Upper lobe of left lung (tissue), 4 donors: ENCODE results near the gene LSM3.

ENCODE experiments used
- EP300 ChIP-seq, 4 donors: sonication (generic); formaldehyde crosslinking; IDR thresholded peaks; one replicate each; pipeline ENCODE4 v1.5.1; 2017; ENCODE audit warnings: antibody characterized with exemption in 4 of 4, control low read depth in 2 of 4
- POLR2A ChIP-seq, 4 donors: fragments of 450-650 bp; IDR thresholded peaks; one replicate each; pipeline ENCODE4 v1.5.1; 2016 to 2017; ENCODE audit warnings: antibody characterized with exemption in 4 of 4, mild to moderate bottlenecking in 2 of 4
- POLR2AphosphoS5 ChIP-seq, 2 donors: sonication (generic); formaldehyde crosslinking; IDR thresholded peaks; one replicate each; pipeline ENCODE4 v1.5.1; 2017; ENCODE audit warnings: antibody characterized with exemption in 2 of 2
- TF ChIP-seq, protein P1 (sequence below), 6 experiments: fragments of 450-650 bp in 4 of 6; fragments of 200-600 bp in 2 of 6; sonication (generic) in 2 of 6; IDR thresholded peaks; one replicate each; pipeline ENCODE4 v1.5.1; 2016 to 2019; ENCODE audit warnings: antibody characterized with exemption in 6 of 6

- TF ChIP-seq, protein P1, sequence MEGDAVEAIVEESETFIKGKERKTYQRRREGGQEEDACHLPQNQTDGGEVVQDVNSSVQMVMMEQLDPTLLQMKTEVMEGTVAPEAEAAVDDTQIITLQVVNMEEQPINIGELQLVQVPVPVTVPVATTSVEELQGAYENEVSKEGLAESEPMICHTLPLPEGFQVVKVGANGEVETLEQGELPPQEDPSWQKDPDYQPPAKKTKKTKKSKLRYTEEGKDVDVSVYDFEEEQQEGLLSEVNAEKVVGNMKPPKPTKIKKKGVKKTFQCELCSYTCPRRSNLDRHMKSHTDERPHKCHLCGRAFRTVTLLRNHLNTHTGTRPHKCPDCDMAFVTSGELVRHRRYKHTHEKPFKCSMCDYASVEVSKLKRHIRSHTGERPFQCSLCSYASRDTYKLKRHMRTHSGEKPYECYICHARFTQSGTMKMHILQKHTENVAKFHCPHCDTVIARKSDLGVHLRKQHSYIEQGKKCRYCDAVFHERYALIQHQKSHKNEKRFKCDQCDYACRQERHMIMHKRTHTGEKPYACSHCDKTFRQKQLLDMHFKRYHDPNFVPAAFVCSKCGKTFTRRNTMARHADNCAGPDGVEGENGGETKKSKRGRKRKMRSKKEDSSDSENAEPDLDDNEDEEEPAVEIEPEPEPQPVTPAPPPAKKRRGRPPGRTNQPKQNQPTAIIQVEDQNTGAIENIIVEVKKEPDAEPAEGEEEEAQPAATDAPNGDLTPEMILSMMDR (IDR thresholded peaks at IDR 0.05): no peak
- no peak for TF ChIP-seq POLR2A (IDR thresholded peaks at IDR 0.05)
- TF ChIP-seq EP300 (IDR thresholded peaks at IDR 0.05): no peak
- TF ChIP-seq POLR2AphosphoS5 (IDR thresholded peaks at IDR 0.05): no peak
Observed at GRCh38 chr3:14222457-14222856, 43.8 kb downstream of the LSM3 start.
